ENCODE data around the gene RHEBL1.

DNA sequence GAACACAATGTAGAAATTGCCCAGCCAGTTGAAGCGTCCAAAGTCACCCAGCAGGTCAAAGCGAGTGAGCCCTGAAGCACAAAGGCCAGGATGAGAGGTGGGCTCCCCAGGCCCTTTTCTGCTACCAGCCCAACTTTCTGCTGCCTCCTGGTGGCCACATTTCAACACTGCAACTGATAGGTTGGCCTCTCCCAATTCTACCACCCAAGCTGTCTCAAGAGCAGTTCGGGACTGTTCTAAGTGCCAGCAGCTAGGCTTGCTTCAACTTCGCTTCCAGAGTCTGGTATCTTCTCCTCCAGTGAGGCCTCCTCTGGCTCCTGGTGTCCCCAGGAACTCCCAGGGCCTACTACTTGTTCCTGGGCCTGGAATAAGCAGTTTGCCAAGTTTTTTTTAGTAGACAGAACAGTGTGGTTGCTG lies 28.3 kb upstream of the RHEBL1 start:
- TF ChIP-seq, protein P1, sequence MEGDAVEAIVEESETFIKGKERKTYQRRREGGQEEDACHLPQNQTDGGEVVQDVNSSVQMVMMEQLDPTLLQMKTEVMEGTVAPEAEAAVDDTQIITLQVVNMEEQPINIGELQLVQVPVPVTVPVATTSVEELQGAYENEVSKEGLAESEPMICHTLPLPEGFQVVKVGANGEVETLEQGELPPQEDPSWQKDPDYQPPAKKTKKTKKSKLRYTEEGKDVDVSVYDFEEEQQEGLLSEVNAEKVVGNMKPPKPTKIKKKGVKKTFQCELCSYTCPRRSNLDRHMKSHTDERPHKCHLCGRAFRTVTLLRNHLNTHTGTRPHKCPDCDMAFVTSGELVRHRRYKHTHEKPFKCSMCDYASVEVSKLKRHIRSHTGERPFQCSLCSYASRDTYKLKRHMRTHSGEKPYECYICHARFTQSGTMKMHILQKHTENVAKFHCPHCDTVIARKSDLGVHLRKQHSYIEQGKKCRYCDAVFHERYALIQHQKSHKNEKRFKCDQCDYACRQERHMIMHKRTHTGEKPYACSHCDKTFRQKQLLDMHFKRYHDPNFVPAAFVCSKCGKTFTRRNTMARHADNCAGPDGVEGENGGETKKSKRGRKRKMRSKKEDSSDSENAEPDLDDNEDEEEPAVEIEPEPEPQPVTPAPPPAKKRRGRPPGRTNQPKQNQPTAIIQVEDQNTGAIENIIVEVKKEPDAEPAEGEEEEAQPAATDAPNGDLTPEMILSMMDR (IDR thresholded peaks at IDR 0.05 in 4 of 5, conservative IDR thresholded peaks at IDR 0.05 in 1 of 5) = peak; percentile 61 to 81 (median 67)
- TF ChIP-seq POLR2A (IDR thresholded peaks at IDR 0.05) = no peak

Data from gastrocnemius medialis (tissue), 4 donors.